Transverse colon (tissue), 4 donors: ENCODE data around the gene C20orf202. TPM values are rescaled to one million over a fixed set of nuclear protein-coding genes. Genes with fewer than 3 reads are reported as not detected.
"Not testable (repeated sequence)": the region's sequence is repeated elsewhere in the genome, so short reads cannot be mapped to it uniquely, and the experiment has no call there.

Experiments
- DNase-seq: peaks from one replicate; pipeline ENCODE4 v3.0.0-alpha.2; 2019
- H3K27ac ChIP-seq, 4 donors: fragments of 200-600 bp; sonication (generic); 2 replicates each; pipeline ENCODE4 v1.5.1; 2016 to 2018; ENCODE audit warnings: inconsistent platforms in 4 of 4
- H3K27me3 ChIP-seq: fragments of 200-600 bp; sonication (generic); 2 replicates; pipeline ENCODE4 v1.5.1; 2017; ENCODE audit warnings: inconsistent platforms
- H3K36me3 ChIP-seq, 4 donors: fragments of 200-600 bp; sonication (generic); 2 replicates each; pipeline ENCODE4 v1.5.1; 2017 to 2019; ENCODE audit warnings: inconsistent platforms in 4 of 4
- H3K4me1 ChIP-seq, 4 donors: fragments of 200-600 bp; sonication (generic); 2 replicates each; pipeline ENCODE4 v1.5.1; 2017 to 2020; ENCODE audit warnings: inconsistent platforms in 4 of 4
- H3K4me3 ChIP-seq, 4 donors: fragments of 200-600 bp; sonication (generic); 1 replicate in 1 of 4; 2 replicates in 3 of 4; pipeline versions ENCODE4 v1.5.1 to v1.6.1; 2017 to 2019; ENCODE audit warnings: inconsistent platforms in 4 of 4
- H3K9me3 ChIP-seq, 2 donors: fragments of 200-600 bp; sonication (generic); 2 replicates each; pipeline ENCODE4 v1.5.1; 2017 to 2019; ENCODE audit warnings: inconsistent platforms in 2 of 2
- EP300 ChIP-seq: sonication (generic); formaldehyde crosslinking; IDR thresholded peaks from one replicate; pipeline ENCODE4 v1.6.1; 2017; ENCODE audit warnings: antibody characterized with exemption, low read depth
- POLR2A ChIP-seq: fragments of 450-650 bp; IDR thresholded peaks from one replicate; pipeline ENCODE4 v1.6.1; 2016; ENCODE audit warnings: antibody characterized with exemption, mild to moderate bottlenecking, moderate library complexity
- POLR2AphosphoS5 ChIP-seq, 3 donors: sonication (generic); formaldehyde crosslinking; IDR thresholded peaks; one replicate each; pipeline ENCODE4 v1.6.1; 2016; ENCODE audit warnings: antibody characterized with exemption in 3 of 3
- WGBS, 2 donors: methylation state at CpG; one replicate each; pipeline ENCODE4 v1.1.5; 2018; ENCODE audit warnings: low coverage in 1 of 2; 5-methylcytosine and 5-hydroxymethylcytosine counted together
- in situ Hi-C, 4 donors: fragments of 200-750 bp; cut with MboI; loops; one replicate each; pipeline versions ENCODE4 v1.15.0 to v1.15.1; 2017; ENCODE audit warnings: low sequenced_read_pairs in 3 of 4, low pct_ligation_motif_present in 1 of 4, low pct_unique_long_range_greater_than_20kb in 1 of 4
- intact Hi-C: fragments of 100-400 bp; cut with DNase I; formaldehyde crosslinking; loops from one replicate; pipeline ENCODE4 v1.15.1; 2023; ENCODE audit warnings: low total_unique reads
- total RNA-seq, 4 donors: library from RNA; depleted of rRNA; stranded (reverse); fragments of >200 nt; gene quantifications; one replicate each; pipeline ENCODE4 v1.1.0, GENCODE V29; 2016
- TF ChIP-seq, protein P1 (sequence below), 5 experiments: fragments of 200-600 bp in 3 of 5; fragments of 450-650 bp in 2 of 5; sonication (generic) in 3 of 5; IDR thresholded peaks; 1 replicate in 2 of 5; 2 replicates in 3 of 5; pipeline ENCODE4 v1.5.1; 2016 to 2017; ENCODE audit warnings: antibody characterized with exemption in 5 of 5, inconsistent platforms in 3 of 5, mild to moderate bottlenecking in 2 of 5, moderate library complexity in 1 of 5

Gene C20orf202
- total RNA-seq, 4 donors from 2014 or later = 0.32 to 0.55 TPM; not detected in 2

- in situ Hi-C loops (no loop called here), intact Hi-C loops (no loop called here)
- Histone ChIP-seq H3K27ac (no peak overlapping the region), H3K4me1 (no peaks in the 10 kb centered on the region), H3K9me3 (no peaks in the 10 kb centered on the region), H3K36me3 (no peaks in the 10 kb centered on the region), H3K4me3 (no peak overlapping the region), H3K27me3 (peaks cover 7% of the 10 kb centered on the region)
- no peak for DNase-seq
- TF ChIP-seq EP300 (no peak), POLR2AphosphoS5 (IDR thresholded peaks at IDR 0.05) (no peak), POLR2A (no peak)
- TF ChIP-seq, protein P1, sequence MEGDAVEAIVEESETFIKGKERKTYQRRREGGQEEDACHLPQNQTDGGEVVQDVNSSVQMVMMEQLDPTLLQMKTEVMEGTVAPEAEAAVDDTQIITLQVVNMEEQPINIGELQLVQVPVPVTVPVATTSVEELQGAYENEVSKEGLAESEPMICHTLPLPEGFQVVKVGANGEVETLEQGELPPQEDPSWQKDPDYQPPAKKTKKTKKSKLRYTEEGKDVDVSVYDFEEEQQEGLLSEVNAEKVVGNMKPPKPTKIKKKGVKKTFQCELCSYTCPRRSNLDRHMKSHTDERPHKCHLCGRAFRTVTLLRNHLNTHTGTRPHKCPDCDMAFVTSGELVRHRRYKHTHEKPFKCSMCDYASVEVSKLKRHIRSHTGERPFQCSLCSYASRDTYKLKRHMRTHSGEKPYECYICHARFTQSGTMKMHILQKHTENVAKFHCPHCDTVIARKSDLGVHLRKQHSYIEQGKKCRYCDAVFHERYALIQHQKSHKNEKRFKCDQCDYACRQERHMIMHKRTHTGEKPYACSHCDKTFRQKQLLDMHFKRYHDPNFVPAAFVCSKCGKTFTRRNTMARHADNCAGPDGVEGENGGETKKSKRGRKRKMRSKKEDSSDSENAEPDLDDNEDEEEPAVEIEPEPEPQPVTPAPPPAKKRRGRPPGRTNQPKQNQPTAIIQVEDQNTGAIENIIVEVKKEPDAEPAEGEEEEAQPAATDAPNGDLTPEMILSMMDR (IDR thresholded peaks at IDR 0.05) = no peak
Observed at GRCh38 chr20:1247689-1248088, 44.4 kb downstream of the C20orf202 start.

- H3K9me3 ChIP-seq, H3K36me3 ChIP-seq, H3K4me3 ChIP-seq, H3K27ac ChIP-seq, intact Hi-C loops, DNase-seq, H3K4me1 ChIP-seq, in situ Hi-C loops, H3K27me3 ChIP-seq: not testable (repeated sequence)
- WGBS, 2 donors = 88% methylated on average over 2 of the region's 2 CpGs
Observed at GRCh38 chr20:1250282-1250681, 47.0 kb downstream of the C20orf202 start.

DNA sequence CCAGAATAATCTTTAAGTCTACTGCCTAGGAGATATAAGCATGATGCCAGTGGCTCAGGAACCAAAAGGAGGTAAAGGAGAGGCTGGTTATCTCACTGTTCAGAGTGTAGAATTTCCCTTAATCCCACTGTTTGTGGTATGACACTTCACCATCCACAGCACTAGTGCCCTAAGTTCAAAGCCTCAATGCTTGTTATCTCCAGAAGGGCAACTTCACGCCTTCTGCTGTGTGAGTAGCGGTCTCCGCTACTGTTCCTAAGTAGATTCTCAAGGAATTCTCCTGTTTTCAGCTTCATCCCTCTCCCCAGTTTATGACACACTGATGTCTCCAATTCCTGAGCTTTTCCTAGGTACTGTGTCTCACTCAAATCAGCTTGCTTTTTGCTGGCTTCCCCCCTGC is 49.2 kb downstream of the C20orf202 start:
- Histone ChIP-seq H3K4me1 (no peaks in the 10 kb centered on the region), H3K9me3 (no peaks in the 10 kb centered on the region), H3K27me3 (peaks cover 23% of the 10 kb centered on the region), H3K36me3 (no peaks in the 10 kb centered on the region), H3K27ac (no peak overlapping the region), H3K4me3 (no peak overlapping the region)
- intact Hi-C loops = no loop called here
- TF ChIP-seq, protein P1 (IDR thresholded peaks at IDR 0.05) = no peak
- no peak for TF ChIP-seq EP300
- TF ChIP-seq POLR2AphosphoS5 (IDR thresholded peaks at IDR 0.05) = no peak
- no peak for TF ChIP-seq POLR2A
- in situ Hi-C loops = no loop called here
- WGBS, 2 donors = 70 to 94% methylated on average over 3 of the region's 3 CpGs
- DNase-seq = no peak

DNA sequence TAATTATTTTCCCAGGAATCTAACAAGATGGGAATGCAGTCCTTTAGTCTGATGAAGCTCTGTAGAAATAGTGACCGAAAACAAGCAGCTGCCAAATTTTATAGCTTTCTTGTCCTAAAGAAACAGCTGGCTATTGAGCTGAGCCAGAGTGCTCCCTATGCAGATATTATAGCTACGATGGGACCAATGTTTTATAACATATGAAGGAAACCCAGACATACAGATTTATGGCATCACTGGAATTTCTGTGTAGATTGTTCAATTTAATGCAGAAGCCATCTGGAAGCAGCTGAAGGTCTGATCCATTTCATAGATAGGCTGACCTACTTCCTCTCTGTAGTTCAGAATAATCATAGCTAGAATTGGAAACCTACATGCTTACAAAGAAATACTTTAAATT is 51.0 kb downstream of the C20orf202 start:
- no peak overlapping the region for H3K4me3 ChIP-seq
- peaks cover 28% of the 10 kb centered on the region for H3K27me3 ChIP-seq
- no peak for DNase-seq
- in situ Hi-C loops (no loop called here), intact Hi-C loops (no loop called here)
- TF ChIP-seq POLR2AphosphoS5 (IDR thresholded peaks at IDR 0.05) (no peak), POLR2A (no peak), EP300 (no peak)
- TF ChIP-seq, protein P1 (IDR thresholded peaks at IDR 0.05) = no peak
- H3K27ac ChIP-seq = no peak overlapping the region
- peaks cover 0 to 2% (median 0%) of the 10 kb centered on the region in 4 donors for H3K4me1 ChIP-seq
- H3K9me3 ChIP-seq = no peaks in the 10 kb centered on the region
- no peaks in the 10 kb centered on the region for H3K36me3 ChIP-seq
- WGBS, 2 donors = 33 to 44% methylated on average over 2 of the region's 2 CpGs

DNA sequence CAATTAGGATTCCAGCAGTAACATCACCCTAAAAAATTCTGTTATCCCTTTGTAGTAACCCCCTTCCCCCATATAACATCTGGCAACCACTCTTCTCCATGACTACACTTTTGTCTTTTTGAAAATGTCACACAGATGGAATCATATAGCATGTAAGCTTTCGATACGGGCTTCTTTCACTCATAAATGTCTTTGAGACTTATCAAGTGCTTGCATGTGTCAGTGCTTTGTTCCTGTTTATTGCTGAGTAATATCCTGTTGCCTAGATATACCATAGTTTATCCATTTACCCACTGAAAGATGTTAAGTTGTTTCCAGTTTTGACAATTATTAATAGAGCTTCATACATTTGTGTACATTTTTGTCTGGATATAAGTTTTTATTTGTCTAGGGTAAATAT is 52.4 kb downstream of the C20orf202 start:
- no peak overlapping the region for H3K4me3 ChIP-seq
- H3K27ac ChIP-seq = no peak overlapping the region
- H3K4me1 ChIP-seq = peaks cover 0 to 2% (median 0%) of the 10 kb centered on the region in 4 donors
- no peaks in the 10 kb centered on the region for H3K9me3 ChIP-seq
- TF ChIP-seq POLR2A (no peak), EP300 (no peak), POLR2AphosphoS5 (IDR thresholded peaks at IDR 0.05) (no peak)
- TF ChIP-seq, protein P1 (IDR thresholded peaks at IDR 0.05) = no peak
- intact Hi-C loops (no loop called here), in situ Hi-C loops (no loop called here)
- no peak for DNase-seq
- no peaks in the 10 kb centered on the region for H3K36me3 ChIP-seq
- WGBS, 2 donors = 80 to 85% methylated on average over 2 of the region's 2 CpGs
- peaks cover 28% of the 10 kb centered on the region for H3K27me3 ChIP-seq
